Adrenal gland (tissue), 5 donors: Measurements from ENCODE around the gene SRGAP1.

Experiments
- CTCF ChIP-seq, 6 experiments: fragments of 450-650 bp in 4 of 6; fragments of 200-600 bp in 2 of 6; sonication (generic) in 1 of 6; IDR thresholded peaks; 1 replicate in 5 of 6; 2 replicates in 1 of 6; pipeline versions ENCODE4 v1.5.1 to v1.8.0; 2016 to 2021; ENCODE audit warnings: antibody characterized with exemption in 6 of 6, mild to moderate bottlenecking in 2 of 6, moderate library complexity in 1 of 6
- POLR2A ChIP-seq, 2 donors: fragments of 450-650 bp; IDR thresholded peaks; one replicate each; pipeline ENCODE4 v1.6.1; 2017; ENCODE audit warnings: antibody characterized with exemption in 2 of 2, mild to moderate bottlenecking in 2 of 2, moderate library complexity in 1 of 2
- donor health status: DM: no; HTN: no; CAD: no.

- no peak for TF ChIP-seq CTCF (IDR thresholded peaks at IDR 0.05)
- TF ChIP-seq POLR2A (IDR thresholded peaks at IDR 0.05): no peak
Observed at GRCh38 chr12:63998584-63998983, 154.1 kb downstream of the SRGAP1 start.
